Measurements from ENCODE around the gene INSR. TPM values are rescaled to one million over a fixed set of nuclear protein-coding genes. Genes with fewer than 3 reads are reported as not detected.

The INSR gene
- total and polyA plus RNA-seq, 5 donors from 2014 or later = 0.02 to 0.44 (median 0.10) TPM; not detected in 2

DNA sequence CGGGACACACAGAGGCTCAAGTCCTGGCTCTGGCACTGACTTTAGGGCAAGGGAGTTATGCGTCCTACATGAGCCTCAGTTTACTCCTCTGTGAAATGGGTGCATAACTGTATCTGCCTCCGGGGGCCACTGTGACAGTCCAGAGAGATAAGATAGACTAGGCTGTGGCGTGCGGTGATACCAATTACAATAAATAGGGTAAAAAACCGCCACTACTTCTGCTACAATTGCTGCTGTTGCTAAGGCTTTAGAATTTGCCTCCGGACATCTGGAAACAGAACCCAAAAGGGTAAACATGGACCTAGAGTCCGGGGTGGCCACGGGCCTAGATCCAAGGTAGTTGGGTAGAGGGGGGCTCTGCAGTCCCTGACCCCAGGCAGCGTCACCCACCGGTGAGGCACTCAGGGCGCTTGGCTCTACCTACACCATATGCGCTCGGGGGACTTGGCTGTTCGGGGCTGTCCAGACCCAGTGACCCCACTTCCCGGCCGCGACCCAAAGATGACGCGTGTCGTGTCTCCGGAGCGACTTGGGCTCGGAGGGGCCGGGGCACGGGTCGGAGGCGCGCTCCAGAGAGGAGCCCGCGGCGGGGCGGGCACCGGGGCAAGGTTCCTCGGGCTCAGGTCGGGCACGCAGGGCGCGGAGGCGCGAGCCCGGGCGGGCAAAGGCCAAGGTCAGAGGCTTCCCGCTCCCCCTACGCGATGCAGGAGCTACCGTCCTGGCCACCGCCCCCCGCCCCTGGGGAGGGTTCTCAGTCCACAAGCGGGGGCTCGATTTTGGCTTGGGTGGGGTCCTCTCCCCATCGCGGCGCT, 1.1 kb downstream of the INSR start:
- no peaks in the 10 kb centered on the region for H3K36me3 Mint-ChIP-seq
- H3K27me3 ChIP-seq (ENCODE audit: control insufficient read depth, insufficient read depth, low read length) = peaks cover 11% of the 10 kb centered on the region
- peaks cover 0 to 6% (median 0%) of the 10 kb centered on the region in 7 donors for H3K9me3 Mint-ChIP-seq
- no peak for DNase-seq
- no peak overlapping the region for H3K4me3 ChIP-seq (ENCODE audit: low read depth, low read length)
- ATAC-seq (ENCODE audit: low read depth in 2 of 2) = no peak
- no peaks in the 10 kb centered on the region for H3K9me3 ChIP-seq (ENCODE audit: control insufficient read depth in 2 of 2, low read length in 2 of 2)
- peaks cover 0 to 17% (median 8%) of the 10 kb centered on the region in 4 donors for H3K4me1 Mint-ChIP-seq
- no peak overlapping the region for H3K27ac ChIP-seq (ENCODE audit: insufficient read depth, low read length, poor library complexity, severe bottlenecking)
- H3K27me3 Mint-ChIP-seq = peaks cover 53% of the 10 kb centered on the region
- H3K4me3 Mint-ChIP-seq = peak overlapping the region in 3 of 4 donors; percentile 21 to 57 (median 22)
- H3K4me1 ChIP-seq (ENCODE audit: control insufficient read depth, insufficient read depth, low read length, poor library complexity, severe bottlenecking) = peaks cover 5% of the 10 kb centered on the region
- no peaks in the 10 kb centered on the region for H3K36me3 ChIP-seq (ENCODE audit: control insufficient read depth, insufficient read depth, low read length)
- H3K27ac Mint-ChIP-seq = no peak overlapping the region

DNA sequence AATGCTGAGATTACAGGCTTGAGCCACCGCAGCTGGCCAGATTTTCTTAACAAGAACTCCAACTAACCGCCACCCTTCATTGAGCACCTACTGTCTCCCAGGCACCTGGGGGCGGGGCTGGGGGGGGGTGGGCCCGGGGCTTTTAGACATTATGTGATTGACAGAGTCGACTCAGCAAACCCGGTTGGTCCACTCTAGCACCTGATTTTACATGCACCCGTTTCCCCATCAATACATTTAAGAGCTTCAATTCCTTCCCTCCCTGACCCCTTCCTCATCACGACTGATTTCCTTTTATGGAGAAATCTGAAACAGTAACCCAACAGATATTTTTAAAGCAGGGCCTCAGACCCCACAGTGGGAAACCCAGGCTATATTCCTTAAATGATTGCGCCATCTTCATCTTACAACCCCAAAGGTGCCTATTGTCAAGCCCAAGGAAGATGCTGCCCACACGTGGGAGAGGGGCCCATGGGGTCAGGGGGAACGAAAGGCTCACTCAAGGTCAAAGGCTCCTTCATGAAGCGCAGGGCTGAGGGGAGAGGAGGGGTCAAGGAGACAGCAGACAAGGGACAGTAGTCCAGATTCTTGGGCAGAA, 1.8 kb downstream of the INSR start:
- Mint-ChIP-seq H3K4me3 (peak overlapping the region in 3 of 4 donors; percentile 56 to 73 (median 57)), H3K27me3 (peaks cover 46% of the 10 kb centered on the region), H3K9me3 (peaks cover 0 to 6% (median 0%) of the 10 kb centered on the region in 7 donors), H3K36me3 (no peaks in the 10 kb centered on the region), H3K27ac (no peak overlapping the region), H3K4me1 (peaks cover 0 to 17% (median 8%) of the 10 kb centered on the region in 4 donors)
- Histone ChIP-seq H3K27me3 (ENCODE audit: control insufficient read depth, insufficient read depth, low read length) (peaks cover 9% of the 10 kb centered on the region), H3K9me3 (ENCODE audit: control insufficient read depth in 2 of 2, low read length in 2 of 2) (no peaks in the 10 kb centered on the region), H3K4me3 (ENCODE audit: low read depth, low read length) (no peak overlapping the region), H3K27ac (ENCODE audit: insufficient read depth, low read length, poor library complexity, severe bottlenecking) (no peak overlapping the region), H3K36me3 (ENCODE audit: control insufficient read depth, insufficient read depth, low read length) (no peaks in the 10 kb centered on the region), H3K4me1 (ENCODE audit: control insufficient read depth, insufficient read depth, low read length, poor library complexity, severe bottlenecking) (peaks cover 5% of the 10 kb centered on the region)
- no peak for DNase-seq
- ATAC-seq (ENCODE audit: low read depth in 2 of 2) = no peak

- Mint-ChIP-seq H3K27me3 (peaks cover 26% of the 10 kb centered on the region), H3K27ac (peak overlapping the region in 1 of 3 donors; percentile 36), H3K4me1 (peaks cover 0 to 10% (median 5%) of the 10 kb centered on the region in 4 donors), H3K36me3 (no peaks in the 10 kb centered on the region), H3K9me3 (peaks cover 0 to 6% (median 0%) of the 10 kb centered on the region in 7 donors), H3K4me3 (no peak overlapping the region)
- DNase-seq (no peak), ATAC-seq (ENCODE audit: low read depth in 2 of 2) (no peak)
- Histone ChIP-seq H3K36me3 (ENCODE audit: control insufficient read depth, insufficient read depth, low read length) (no peaks in the 10 kb centered on the region), H3K9me3 (ENCODE audit: control insufficient read depth in 2 of 2, low read length in 2 of 2) (no peaks in the 10 kb centered on the region), H3K4me3 (ENCODE audit: low read depth, low read length) (no peak overlapping the region), H3K4me1 (ENCODE audit: control insufficient read depth, insufficient read depth, low read length, poor library complexity, severe bottlenecking) (no peaks in the 10 kb centered on the region), H3K27ac (ENCODE audit: insufficient read depth, low read length, poor library complexity, severe bottlenecking) (no peak overlapping the region), H3K27me3 (ENCODE audit: control insufficient read depth, insufficient read depth, low read length) (peaks cover 3% of the 10 kb centered on the region)
Observed at GRCh38 chr19:7288977-7289376, 5.2 kb downstream of the INSR start.

DNA sequence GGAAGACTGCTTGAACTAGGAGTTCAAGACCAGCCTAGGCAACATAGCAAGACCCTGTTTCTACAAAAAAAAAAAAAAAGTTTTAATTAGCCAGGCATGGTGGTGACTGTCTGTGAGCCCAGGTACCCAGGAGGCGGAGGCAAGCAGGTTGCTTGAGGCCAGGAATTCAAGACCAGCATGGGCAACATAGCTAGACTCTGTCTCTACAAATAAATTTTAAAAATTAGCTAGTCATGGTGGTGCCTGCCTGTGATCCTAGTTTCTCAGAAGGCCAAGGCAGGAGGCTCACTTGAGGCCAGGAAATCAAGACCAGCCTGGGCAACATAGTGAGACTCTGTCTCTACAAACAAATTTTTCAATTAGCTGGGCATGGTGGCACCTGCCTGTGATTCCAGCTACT, 6.1 kb downstream of the INSR start:
- H3K36me3 Mint-ChIP-seq = no peaks in the 10 kb centered on the region
- no peak for DNase-seq
- no peak overlapping the region for H3K27ac Mint-ChIP-seq
- Histone ChIP-seq H3K36me3 (ENCODE audit: control insufficient read depth, insufficient read depth, low read length) (no peaks in the 10 kb centered on the region), H3K27ac (ENCODE audit: insufficient read depth, low read length, poor library complexity, severe bottlenecking) (no peak overlapping the region), H3K4me3 (ENCODE audit: low read depth, low read length) (no peak overlapping the region), H3K4me1 (ENCODE audit: control insufficient read depth, insufficient read depth, low read length, poor library complexity, severe bottlenecking) (no peaks in the 10 kb centered on the region), H3K9me3 (ENCODE audit: control insufficient read depth in 2 of 2, low read length in 2 of 2) (no peaks in the 10 kb centered on the region), H3K27me3 (ENCODE audit: control insufficient read depth, insufficient read depth, low read length) (peaks cover 3% of the 10 kb centered on the region)
- H3K4me1 Mint-ChIP-seq = peaks cover 0 to 9% (median 4%) of the 10 kb centered on the region in 4 donors
- H3K9me3 Mint-ChIP-seq = peaks cover 0 to 6% (median 0%) of the 10 kb centered on the region in 7 donors
- no peak for ATAC-seq (ENCODE audit: low read depth in 2 of 2)
- H3K4me3 Mint-ChIP-seq = no peak overlapping the region
- H3K27me3 Mint-ChIP-seq = peaks cover 29% of the 10 kb centered on the region

- Mint-ChIP-seq H3K4me3 (no peak overlapping the region), H3K4me1 (peaks cover 0 to 6% (median 3%) of the 10 kb centered on the region in 4 donors), H3K9me3 (peaks cover 0 to 6% (median 0%) of the 10 kb centered on the region in 7 donors), H3K36me3 (no peaks in the 10 kb centered on the region), H3K27ac (no peak overlapping the region), H3K27me3 (peaks cover 25% of the 10 kb centered on the region)
- no peak overlapping the region for H3K4me3 ChIP-seq (ENCODE audit: low read depth, low read length)
- H3K27ac ChIP-seq (ENCODE audit: insufficient read depth, low read length, poor library complexity, severe bottlenecking) = no peak overlapping the region
- H3K27me3 ChIP-seq (ENCODE audit: control insufficient read depth, insufficient read depth, low read length) = peaks cover 2% of the 10 kb centered on the region
- ATAC-seq (ENCODE audit: low read depth in 2 of 2) (no peak), DNase-seq (no peak)
- no peaks in the 10 kb centered on the region for H3K4me1 ChIP-seq (ENCODE audit: control insufficient read depth, insufficient read depth, low read length, poor library complexity, severe bottlenecking)
- H3K9me3 ChIP-seq (ENCODE audit: control insufficient read depth in 2 of 2, low read length in 2 of 2) = no peaks in the 10 kb centered on the region
- H3K36me3 ChIP-seq (ENCODE audit: control insufficient read depth, insufficient read depth, low read length) = no peaks in the 10 kb centered on the region
Observed at GRCh38 chr19:7287722-7288121, 6.5 kb downstream of the INSR start.

DNA sequence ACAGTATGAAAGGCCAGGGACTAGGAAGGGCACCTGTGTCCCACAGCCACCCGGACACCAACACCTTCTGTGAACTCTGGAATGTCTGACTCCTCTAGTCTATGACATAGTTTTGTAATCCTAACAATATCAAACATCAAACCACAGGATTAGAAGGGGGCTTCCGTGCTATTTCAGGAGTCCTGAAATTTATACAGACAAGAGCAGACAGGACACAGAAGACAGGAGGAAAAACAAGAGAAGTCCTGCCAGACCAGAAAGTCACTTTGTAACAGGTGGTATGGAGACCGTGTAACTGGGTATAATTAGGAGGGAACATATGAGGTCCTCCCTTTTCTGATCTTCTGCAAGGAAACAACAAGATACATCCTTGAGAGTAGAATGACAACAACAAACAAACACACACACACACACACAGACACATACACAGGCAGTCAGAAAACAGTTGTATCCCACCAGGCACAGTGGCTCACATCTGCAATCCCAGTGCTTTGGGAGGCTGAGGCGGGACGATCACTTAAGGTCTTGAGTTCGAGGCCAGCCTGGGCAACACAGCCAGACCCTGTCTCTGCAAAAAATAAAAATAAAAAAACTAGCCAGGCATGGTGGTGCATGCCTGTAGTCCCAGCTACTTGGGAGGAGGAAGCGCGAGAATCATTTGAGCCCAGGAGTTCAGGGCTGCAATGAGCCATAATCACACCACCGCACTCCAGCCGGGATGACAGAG, 13.1 kb downstream of the INSR start:
- no peak for ATAC-seq (ENCODE audit: low read depth in 2 of 2)
- no peaks in the 10 kb centered on the region for H3K4me1 ChIP-seq (ENCODE audit: control insufficient read depth, insufficient read depth, low read length, poor library complexity, severe bottlenecking)
- Mint-ChIP-seq H3K27me3 (peaks cover 4% of the 10 kb centered on the region), H3K27ac (no peak overlapping the region), H3K4me3 (no peak overlapping the region), H3K36me3 (no peaks in the 10 kb centered on the region), H3K9me3 (peaks cover 0 to 1% (median 0%) of the 10 kb centered on the region in 7 donors), H3K4me1 (no peaks in the 10 kb centered on the region)
- H3K27ac ChIP-seq (ENCODE audit: insufficient read depth, low read length, poor library complexity, severe bottlenecking) = no peak overlapping the region
- no peaks in the 10 kb centered on the region for H3K36me3 ChIP-seq (ENCODE audit: control insufficient read depth, insufficient read depth, low read length)
- H3K4me3 ChIP-seq (ENCODE audit: low read depth, low read length) = no peak overlapping the region
- H3K27me3 ChIP-seq (ENCODE audit: control insufficient read depth, insufficient read depth, low read length) = no peaks in the 10 kb centered on the region
- H3K9me3 ChIP-seq (ENCODE audit: control insufficient read depth in 2 of 2, low read length in 2 of 2) = no peaks in the 10 kb centered on the region
- DNase-seq = no peak

- Mint-ChIP-seq H3K36me3 (no peaks in the 10 kb centered on the region), H3K9me3 (peaks cover 0 to 1% (median 0%) of the 10 kb centered on the region in 7 donors), H3K4me1 (no peaks in the 10 kb centered on the region), H3K27me3 (no peaks in the 10 kb centered on the region), H3K27ac (peak overlapping the region in 1 of 3 donors; percentile 21), H3K4me3 (no peak overlapping the region)
- ATAC-seq (ENCODE audit: low read depth in 2 of 2) (no peak), DNase-seq (no peak)
- H3K36me3 ChIP-seq (ENCODE audit: control insufficient read depth, insufficient read depth, low read length) = no peaks in the 10 kb centered on the region
- no peak overlapping the region for H3K27ac ChIP-seq (ENCODE audit: insufficient read depth, low read length, poor library complexity, severe bottlenecking)
- H3K9me3 ChIP-seq (ENCODE audit: control insufficient read depth in 2 of 2, low read length in 2 of 2) = no peaks in the 10 kb centered on the region
- H3K4me3 ChIP-seq (ENCODE audit: low read depth, low read length) = no peak overlapping the region
- no peaks in the 10 kb centered on the region for H3K4me1 ChIP-seq (ENCODE audit: control insufficient read depth, insufficient read depth, low read length, poor library complexity, severe bottlenecking)
- no peaks in the 10 kb centered on the region for H3K27me3 ChIP-seq (ENCODE audit: control insufficient read depth, insufficient read depth, low read length)
Observed at GRCh38 chr19:7272856-7273578, 21.2 kb downstream of the INSR start.
